GM12878 (cell line): ENCODE measurements around the gene ENTPD6. TPM values are rescaled to one million over a fixed set of nuclear protein-coding genes. Genes with fewer than 3 reads are reported as not detected.

ENCODE experiments used
- BRCA1 ChIP-seq: IDR thresholded peaks from 2 replicates; pipeline ENCODE4 v1.6.1; 2011; ENCODE audit warnings: low read depth, low read length, improper control_type of control experiment
- DPF2 ChIP-seq: fragments of 450-650 bp; IDR thresholded peaks from 2 replicates; pipeline ENCODE4 v1.6.1; 2017; ENCODE audit warnings: mild to moderate bottlenecking
- GATAD2B ChIP-seq: fragments of 450-650 bp; conservative IDR thresholded peaks from 2 replicates; pipeline ENCODE4 v1.6.1; 2017; ENCODE audit warnings: low read depth, mild to moderate bottlenecking, moderate library complexity
- HDAC6 ChIP-seq: fragments of 200-600 bp; sonication (generic); IDR thresholded peaks from one replicate; pipeline ENCODE4 v1.8.0; 2017; ENCODE audit warnings: antibody characterized with exemption; ENCODE audit not compliant: unreplicated experiment
- IKZF1 ChIP-seq: fragments of 450-650 bp; conservative IDR thresholded peaks from 2 replicates; pipeline ENCODE4 v1.6.1; 2017; ENCODE audit warnings: antibody characterized with exemption, mild to moderate bottlenecking
- IKZF2 ChIP-seq, 2 experiments: fragments of 450-650 bp; IDR thresholded peaks; 2 replicates each; pipeline ENCODE4 v1.6.1; 2017; ENCODE audit warnings: mild to moderate bottlenecking in 2 of 2, moderate library complexity in 2 of 2
- JUND ChIP-seq: IDR thresholded peaks from 2 replicates; pipeline ENCODE4 v1.6.1; 2012; ENCODE audit warnings: low read depth, mild to moderate bottlenecking, low read length, improper control_type of control experiment, moderate library complexity
- LARP7 ChIP-seq: fragments of 450-650 bp; IDR thresholded peaks from 2 replicates; pipeline ENCODE4 v1.6.1; 2017; ENCODE audit warnings: mild to moderate bottlenecking
- MTA3 ChIP-seq: IDR thresholded peaks from 2 replicates; pipeline ENCODE4 v1.6.1; 2012; ENCODE audit warnings: low read length, inconsistent platforms, borderline replicate concordance
- NFXL1 ChIP-seq: fragments of 450-650 bp; IDR thresholded peaks from 2 replicates; pipeline ENCODE4 v1.6.1; 2017; ENCODE audit warnings: antibody characterized with exemption, mild to moderate bottlenecking, borderline replicate concordance
- PBX3 ChIP-seq: IDR thresholded peaks from 2 replicates; pipeline ENCODE4 v1.6.1; 2011; ENCODE audit warnings: mild to moderate bottlenecking, low read depth, low read length, moderate library complexity; ENCODE audit not compliant: insufficient replicate concordance
- POU2F2 ChIP-seq: IDR thresholded peaks from 3 replicates; pipeline ENCODE4 v1.6.1; 2011; ENCODE audit warnings: low read depth, mild to moderate bottlenecking, low read length, borderline replicate concordance
- REST ChIP-seq: IDR thresholded peaks from 2 replicates; pipeline ENCODE4 v1.6.1; 2012; ENCODE audit warnings: mild to moderate bottlenecking, low read depth, low read length
- RUNX3 ChIP-seq: IDR thresholded peaks from 2 replicates; pipeline ENCODE4 v1.6.1; 2012; ENCODE audit warnings: low read length, inconsistent platforms
- SIN3A ChIP-seq: IDR thresholded peaks from 2 replicates; pipeline ENCODE4 v1.6.1; 2012; ENCODE audit warnings: low read depth, low read length, improper control_type of control experiment
- SRF ChIP-seq, 2 experiments: IDR thresholded peaks; 2 replicates each; pipeline ENCODE4 v1.6.1; 2011; ENCODE audit warnings: low read depth in 2 of 2, low read length in 2 of 2, mild to moderate bottlenecking in 1 of 2, moderate library complexity in 1 of 2
- STAT3 ChIP-seq: IDR thresholded peaks from 2 replicates; pipeline ENCODE4 v1.6.1; 2011; ENCODE audit warnings: low read depth, low read length, improper control_type of control experiment
- YY1 ChIP-seq: IDR thresholded peaks from 2 replicates; pipeline ENCODE4 v1.6.1; 2011; ENCODE audit warnings: low read depth, mild to moderate bottlenecking, low read length
- polyA plus RNA-seq, 11 experiments: library from polyadenylated mRNA; depleted of rRNA in 4 of 11; unstranded in 6 of 11; stranded (reverse) in 5 of 11; fragments of >200 nt; fragmentation: Nextera tagmentation in 4 of 11; fragmentation: Illumina TruSeq in 1 of 11; extraction: Ambion mirVana in 4 of 11; extraction: Trizol in 1 of 11; gene quantifications; 1 replicate in 1 of 11; 2 replicates in 10 of 11; pipeline versions ENCODE4 v1.2.1 to v1.2.3, GENCODE V29; 2011 to 2016; ENCODE audit warnings: inconsistent platforms in 2 of 11, missing spikeins in 2 of 11, low read depth in 1 of 11
- total RNA-seq, 4 experiments: library from RNA; depleted of rRNA in 3 of 4; stranded (reverse); fragments of >200 nt in 3 of 4; fragmentation: Illumina TruSeq in 1 of 4; extraction: Trizol in 1 of 4; gene quantifications; 2 replicates each; pipeline versions ENCODE4 v1.2.1 to v1.2.3, GENCODE V29; 2013 to 2021
- TF ChIP-seq, protein P1 (sequence below): fragments of 450-650 bp; conservative IDR thresholded peaks from 2 replicates; pipeline ENCODE4 v1.6.1; 2017; ENCODE audit warnings: mild to moderate bottlenecking, moderate library complexity
- TF ChIP-seq, protein P2 (sequence below): fragments of 450-650 bp; formaldehyde crosslinking; IDR thresholded peaks from 2 replicates; pipeline ENCODE4 v1.4.0; 2022; ENCODE audit warnings: mild to moderate bottlenecking, moderate library complexity

ENTPD6 gene
- total and polyA plus RNA-seq, 10 of the 15 experiments (the other 5 are each of a cell fraction or from before 2014, with no cell fraction given): 0.53 to 45.4 (median 31.1) TPM

DNA sequence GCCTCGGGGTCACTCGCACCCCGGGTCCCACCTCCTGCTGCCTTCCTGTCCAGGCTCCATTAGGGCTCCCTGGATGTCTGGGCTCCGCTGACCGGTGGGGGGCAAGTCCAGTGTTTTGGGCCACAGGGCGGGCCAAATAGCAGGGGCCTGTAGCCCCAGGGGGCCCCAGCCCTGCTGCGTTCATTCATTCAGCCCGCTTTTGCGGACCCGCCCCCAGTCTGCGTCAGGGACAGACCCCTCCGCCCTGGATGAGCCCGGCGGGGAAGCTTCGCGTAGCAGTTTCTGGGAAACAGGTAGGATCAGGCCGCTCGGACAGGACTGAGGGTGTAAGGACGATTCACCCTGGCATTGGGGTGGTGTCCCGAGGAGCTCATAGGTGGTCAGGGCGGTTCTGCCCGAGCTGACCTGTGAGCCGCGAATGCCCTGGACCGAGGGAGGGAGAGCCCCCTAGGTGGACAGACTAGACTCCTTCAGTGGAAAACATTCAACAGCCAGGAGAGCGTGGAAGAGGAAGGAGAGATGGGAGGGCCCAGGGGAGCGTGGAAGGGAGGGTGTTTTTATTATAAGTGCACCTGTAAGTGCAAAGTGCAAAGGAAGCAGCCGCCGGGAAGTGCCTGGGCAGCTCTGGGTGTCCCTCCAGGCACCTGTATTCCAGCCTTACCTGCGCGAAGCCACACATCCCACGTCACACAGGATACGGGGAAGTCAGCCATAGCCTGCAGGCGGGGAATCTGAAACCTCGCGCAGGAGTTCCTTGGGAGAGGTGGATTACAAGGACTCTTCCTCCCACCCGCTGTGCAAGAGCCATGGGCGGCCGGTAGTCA lies 662 bp downstream of the ENTPD6 start (continued):
- TF ChIP-seq, protein P1, sequence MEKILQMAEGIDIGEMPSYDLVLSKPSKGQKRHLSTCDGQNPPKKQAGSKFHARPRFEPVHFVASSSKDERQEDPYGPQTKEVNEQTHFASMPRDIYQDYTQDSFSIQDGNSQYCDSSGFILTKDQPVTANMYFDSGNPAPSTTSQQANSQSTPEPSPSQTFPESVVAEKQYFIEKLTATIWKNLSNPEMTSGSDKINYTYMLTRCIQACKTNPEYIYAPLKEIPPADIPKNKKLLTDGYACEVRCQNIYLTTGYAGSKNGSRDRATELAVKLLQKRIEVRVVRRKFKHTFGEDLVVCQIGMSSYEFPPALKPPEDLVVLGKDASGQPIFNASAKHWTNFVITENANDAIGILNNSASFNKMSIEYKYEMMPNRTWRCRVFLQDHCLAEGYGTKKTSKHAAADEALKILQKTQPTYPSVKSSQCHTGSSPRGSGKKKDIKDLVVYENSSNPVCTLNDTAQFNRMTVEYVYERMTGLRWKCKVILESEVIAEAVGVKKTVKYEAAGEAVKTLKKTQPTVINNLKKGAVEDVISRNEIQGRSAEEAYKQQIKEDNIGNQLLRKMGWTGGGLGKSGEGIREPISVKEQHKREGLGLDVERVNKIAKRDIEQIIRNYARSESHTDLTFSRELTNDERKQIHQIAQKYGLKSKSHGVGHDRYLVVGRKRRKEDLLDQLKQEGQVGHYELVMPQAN: 0 out of 2 replicates have a peak, but pooled peaks have one; percentile 76
- TF ChIP-seq JUND (no peak), SIN3A (peak; percentile 66; the same call in 1 of the 2 replicates), DPF2 (no peak), BRCA1 (no peak), PBX3 (no peak), SRF (IDR thresholded peaks at IDR 0.05; ENCODE audit: low read depth in 2 of 2, low read length in 2 of 2) (no peak), IKZF2 (IDR thresholded peaks at IDR 0.05) (0 out of 4 replicates have a peak, but pooled peaks of 1 of the 2 experiments have one; percentile 8), LARP7 (peak; percentile 17; the same call in 1 of the 2 replicates), RUNX3 (no peak), MTA3 (no peak), GATAD2B (peak; percentile 78; the same call in 1 of the 2 replicates), REST (no peak), HDAC6 (no peak), STAT3 (no peak), POU2F2 (no peak; the same call in 2 of the 3 replicates), NFXL1 (no peak), IKZF1 (no peak), YY1 (0 out of 2 replicates have a peak, but pooled peaks have one; percentile 6)
- TF ChIP-seq, protein P2, sequence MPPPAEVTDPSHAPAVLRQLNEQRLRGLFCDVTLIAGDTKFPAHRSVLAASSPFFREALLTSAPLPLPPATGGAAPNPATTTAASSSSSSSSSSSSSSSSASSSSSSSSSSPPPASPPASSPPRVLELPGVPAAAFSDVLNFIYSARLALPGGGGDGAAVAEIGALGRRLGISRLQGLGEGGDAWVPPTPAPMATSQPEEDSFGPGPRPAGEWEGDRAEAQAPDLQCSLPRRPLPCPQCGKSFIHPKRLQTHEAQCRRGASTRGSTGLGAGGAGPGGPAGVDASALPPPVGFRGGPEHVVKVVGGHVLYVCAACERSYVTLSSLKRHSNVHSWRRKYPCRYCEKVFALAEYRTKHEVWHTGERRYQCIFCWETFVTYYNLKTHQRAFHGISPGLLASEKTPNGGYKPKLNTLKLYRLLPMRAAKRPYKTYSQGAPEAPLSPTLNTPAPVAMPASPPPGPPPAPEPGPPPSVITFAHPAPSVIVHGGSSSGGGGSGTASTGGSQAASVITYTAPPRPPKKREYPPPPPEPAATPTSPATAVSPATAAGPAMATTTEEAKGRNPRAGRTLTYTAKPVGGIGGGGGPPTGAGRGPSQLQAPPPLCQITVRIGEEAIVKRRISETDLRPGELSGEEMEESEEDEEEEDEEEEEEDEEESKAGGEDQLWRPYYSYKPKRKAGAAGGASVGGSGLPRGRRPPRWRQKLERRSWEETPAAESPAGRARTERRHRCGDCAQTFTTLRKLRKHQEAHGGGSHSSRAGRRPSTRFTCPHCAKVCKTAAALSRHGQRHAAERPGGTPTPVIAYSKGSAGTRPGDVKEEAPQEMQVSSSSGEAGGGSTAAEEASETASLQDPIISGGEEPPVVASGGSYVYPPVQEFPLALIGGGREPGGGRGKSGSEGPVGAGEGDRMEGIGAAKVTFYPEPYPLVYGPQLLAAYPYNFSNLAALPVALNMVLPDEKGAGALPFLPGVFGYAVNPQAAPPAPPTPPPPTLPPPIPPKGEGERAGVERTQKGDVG (CRISPR knock-in tag): no peak
